HG03097 (cell line): Measurements from ENCODE around the gene MAP4K3.

Experiments used
- ATAC-seq: cut with Tn5 transposase; IDR thresholded peaks from one replicate; pipeline ENCODE4 v1.9.1; 2021; ENCODE audit not compliant: unreplicated experiment, low FRiP score

MAP4K3 gene

GRCh38 chr2:39216346-39217191 lies 220.5 kb downstream of the MAP4K3 start:
- peak; percentile 84 for ATAC-seq

- ATAC-seq, result no peak
Observed at GRCh38 chr2:39215545-39215944, 221.5 kb downstream of the MAP4K3 start.

- no peak for ATAC-seq
Observed at GRCh38 chr2:39213015-39213414, 224.1 kb downstream of the MAP4K3 start.

- no peak for ATAC-seq
Observed at GRCh38 chr2:39210846-39211245, 226.2 kb downstream of the MAP4K3 start.

GRCh38 chr2:39203382-39203781 lies 233.7 kb downstream of the MAP4K3 start:
- no peak for ATAC-seq

GRCh38 chr2:39202639-39203369 lies 234.3 kb downstream of the MAP4K3 start:
- ATAC-seq, result no peak
